GM06990 (cell line): ENCODE results near the gene GBGT1.
A peak's percentile ranks its signal among the peaks of the same experiment; 100 is the strongest.

Experiments
- DNase-seq: peaks from one replicate; pipeline ENCODE4 v3.0.0-alpha.2; 2011; ENCODE audit not compliant: insufficient read length; ENCODE audit errors: extremely low read depth
- H3K27me3 ChIP-seq: replicated peaks from 2 replicates; pipeline ENCODE4 v1.6.0; 2011; ENCODE audit warnings: low read length; ENCODE audit not compliant: control insufficient read depth, insufficient read depth
- H3K36me3 ChIP-seq: 2 replicates; pipeline ENCODE4 v1.5.1; 2011; ENCODE audit warnings: low read length; ENCODE audit not compliant: control insufficient read depth, insufficient read depth
- H3K4me3 ChIP-seq: replicated peaks from 2 replicates; pipeline ENCODE4 v1.5.1; 2011; ENCODE audit warnings: low read depth, mild to moderate bottlenecking, control low read depth, low read length
- TF ChIP-seq, protein P1 (sequence below): IDR thresholded peaks from 2 replicates; pipeline ENCODE4 v1.5.1; 2011; ENCODE audit warnings: low read length, control low read depth, mild to moderate bottlenecking, inconsistent platforms; ENCODE audit not compliant: insufficient read depth, poor library complexity, severe bottlenecking

Gene GBGT1

DNA sequence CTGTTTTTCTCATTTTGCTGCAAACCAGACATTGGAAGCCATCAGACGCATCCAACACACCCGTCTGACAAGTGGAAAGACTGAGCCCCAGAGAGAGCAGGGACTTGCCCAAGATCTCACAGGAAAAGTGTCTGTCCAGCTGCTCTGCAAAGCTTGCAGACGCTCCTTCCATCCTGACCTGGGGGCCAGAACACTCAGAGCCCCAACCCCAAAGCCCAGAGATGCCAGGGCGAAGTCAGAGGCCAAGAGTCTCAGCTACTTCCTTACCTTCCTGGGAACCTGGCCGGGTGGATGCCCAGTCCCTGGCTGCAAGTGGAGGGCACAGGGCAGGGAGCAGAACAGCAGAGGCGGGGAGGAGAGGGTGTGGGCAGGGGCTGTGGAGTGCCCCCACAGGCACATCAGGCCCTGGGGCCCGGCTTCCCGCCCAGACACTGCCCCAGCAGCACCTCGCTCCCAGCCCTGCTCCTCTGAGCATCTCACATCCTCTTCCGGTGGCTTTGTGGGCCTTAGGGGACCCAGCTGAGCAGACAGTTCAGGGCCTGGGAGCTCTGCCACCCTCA is 32.9 kb downstream of the GBGT1 start:
- H3K27me3 ChIP-seq = no peaks in the 10 kb centered on the region
- H3K36me3 ChIP-seq = no peaks in the 10 kb centered on the region; the same call in 1 of the 2 replicates
- TF ChIP-seq, protein P1, sequence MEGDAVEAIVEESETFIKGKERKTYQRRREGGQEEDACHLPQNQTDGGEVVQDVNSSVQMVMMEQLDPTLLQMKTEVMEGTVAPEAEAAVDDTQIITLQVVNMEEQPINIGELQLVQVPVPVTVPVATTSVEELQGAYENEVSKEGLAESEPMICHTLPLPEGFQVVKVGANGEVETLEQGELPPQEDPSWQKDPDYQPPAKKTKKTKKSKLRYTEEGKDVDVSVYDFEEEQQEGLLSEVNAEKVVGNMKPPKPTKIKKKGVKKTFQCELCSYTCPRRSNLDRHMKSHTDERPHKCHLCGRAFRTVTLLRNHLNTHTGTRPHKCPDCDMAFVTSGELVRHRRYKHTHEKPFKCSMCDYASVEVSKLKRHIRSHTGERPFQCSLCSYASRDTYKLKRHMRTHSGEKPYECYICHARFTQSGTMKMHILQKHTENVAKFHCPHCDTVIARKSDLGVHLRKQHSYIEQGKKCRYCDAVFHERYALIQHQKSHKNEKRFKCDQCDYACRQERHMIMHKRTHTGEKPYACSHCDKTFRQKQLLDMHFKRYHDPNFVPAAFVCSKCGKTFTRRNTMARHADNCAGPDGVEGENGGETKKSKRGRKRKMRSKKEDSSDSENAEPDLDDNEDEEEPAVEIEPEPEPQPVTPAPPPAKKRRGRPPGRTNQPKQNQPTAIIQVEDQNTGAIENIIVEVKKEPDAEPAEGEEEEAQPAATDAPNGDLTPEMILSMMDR = no peak
- H3K4me3 ChIP-seq = peak overlapping the region; percentile 55
- DNase-seq = peak; percentile 53

DNA sequence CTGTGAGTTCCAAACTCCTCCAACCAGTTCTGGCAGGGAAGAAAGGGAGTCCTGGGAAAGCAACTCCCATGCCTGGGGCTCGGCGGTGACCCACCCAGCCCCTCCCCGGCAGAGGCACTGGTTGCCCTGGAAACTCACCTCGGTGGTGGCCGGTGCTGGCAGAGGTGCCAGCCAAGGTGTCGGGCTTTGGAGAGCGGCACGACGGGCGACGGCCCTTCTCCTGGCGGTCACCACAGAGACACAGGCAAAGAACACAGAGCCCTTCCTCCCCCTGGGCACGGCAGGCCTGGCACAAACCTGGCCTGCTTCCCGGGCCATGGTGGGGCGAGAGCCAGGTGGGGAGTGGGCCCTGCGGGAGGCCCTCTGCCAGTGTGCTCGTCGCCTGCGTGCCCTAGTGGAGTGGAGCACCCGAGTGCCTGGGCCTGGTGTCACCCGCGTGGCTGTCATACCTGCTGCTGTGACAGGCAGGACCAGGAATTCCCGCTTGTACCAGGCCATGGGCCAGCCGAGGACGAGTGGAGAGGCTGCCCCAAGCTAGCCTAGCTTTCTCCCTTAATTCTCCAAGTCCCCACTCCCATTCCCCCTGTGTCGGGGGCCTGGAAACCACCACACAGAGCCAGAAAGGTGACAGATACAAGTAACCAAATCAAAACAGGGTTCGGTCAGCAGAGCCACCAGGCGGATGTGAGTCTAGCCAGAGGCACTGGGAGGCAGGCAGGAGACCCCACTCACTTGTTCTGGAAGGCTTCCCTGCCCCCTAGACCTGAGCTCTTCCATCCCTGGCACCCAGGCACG is 34.5 kb downstream of the GBGT1 start:
- H3K27me3 ChIP-seq = no peaks in the 10 kb centered on the region
- TF ChIP-seq, protein P1 = no peak
- no peak overlapping the region for H3K4me3 ChIP-seq
- no peak for DNase-seq
- H3K36me3 ChIP-seq = no peaks in the 10 kb centered on the region; the same call in 1 of the 2 replicates

DNA sequence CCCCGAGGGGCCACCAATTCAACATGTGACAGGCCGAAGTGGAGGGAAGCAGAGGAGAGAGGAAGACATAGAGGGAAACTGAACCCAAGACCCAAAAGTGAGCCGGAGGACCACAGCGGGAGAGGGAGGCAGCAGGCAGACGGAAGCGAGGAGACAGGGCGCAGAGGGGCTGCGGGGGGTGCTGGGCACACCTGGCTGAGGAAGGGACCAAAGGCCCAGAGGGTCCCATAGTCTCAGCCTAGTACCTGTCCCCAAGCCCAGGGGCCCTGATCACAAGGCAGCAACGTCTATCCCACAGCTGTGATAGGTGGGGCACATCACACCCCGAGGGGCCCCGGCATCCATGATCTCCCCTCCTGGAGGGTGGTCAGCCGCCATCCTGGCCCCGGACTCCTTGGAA is 35.6 kb downstream of the GBGT1 start:
- no peak for DNase-seq
- Histone ChIP-seq H3K36me3 (no peaks in the 10 kb centered on the region; the same call in 1 of the 2 replicates), H3K27me3 (no peaks in the 10 kb centered on the region), H3K4me3 (no peak overlapping the region)
- TF ChIP-seq, protein P1 = no peak

DNA sequence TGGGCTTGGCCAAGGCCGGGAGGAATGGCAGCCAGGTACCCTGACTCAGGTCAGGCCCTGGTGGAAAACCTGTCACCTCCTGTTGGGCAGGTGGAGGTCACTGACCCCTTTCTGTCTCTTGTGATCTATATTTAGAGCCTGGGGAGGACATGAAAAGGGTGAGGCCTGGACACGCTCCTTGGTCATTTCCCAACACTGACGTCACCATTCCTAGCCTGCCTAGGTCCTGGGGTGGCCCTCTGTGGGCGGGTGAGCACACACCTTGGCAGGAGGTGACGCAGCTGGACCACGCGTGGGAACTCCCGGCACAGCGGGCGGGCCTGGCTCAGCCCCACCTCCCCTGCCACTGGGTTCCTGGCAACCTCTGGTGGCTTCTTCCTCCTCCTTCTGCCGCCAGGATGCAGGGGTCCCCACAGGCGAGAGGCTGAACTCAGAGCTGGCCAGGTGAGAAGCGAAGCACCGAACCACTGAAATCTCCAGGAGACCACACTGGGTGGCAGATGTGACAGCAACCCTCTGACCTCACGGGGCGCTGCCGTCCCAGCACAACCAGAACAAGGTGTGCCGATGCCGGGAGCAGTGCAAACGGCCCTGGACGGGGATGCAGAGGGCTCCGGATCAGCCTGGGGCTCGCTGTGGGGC is 36.3 kb downstream of the GBGT1 start:
- Histone ChIP-seq H3K27me3 (no peaks in the 10 kb centered on the region), H3K4me3 (no peak overlapping the region), H3K36me3 (no peaks in the 10 kb centered on the region; the same call in 1 of the 2 replicates)
- TF ChIP-seq, protein P1 = peak; percentile 37
- DNase-seq = no peak

DNA sequence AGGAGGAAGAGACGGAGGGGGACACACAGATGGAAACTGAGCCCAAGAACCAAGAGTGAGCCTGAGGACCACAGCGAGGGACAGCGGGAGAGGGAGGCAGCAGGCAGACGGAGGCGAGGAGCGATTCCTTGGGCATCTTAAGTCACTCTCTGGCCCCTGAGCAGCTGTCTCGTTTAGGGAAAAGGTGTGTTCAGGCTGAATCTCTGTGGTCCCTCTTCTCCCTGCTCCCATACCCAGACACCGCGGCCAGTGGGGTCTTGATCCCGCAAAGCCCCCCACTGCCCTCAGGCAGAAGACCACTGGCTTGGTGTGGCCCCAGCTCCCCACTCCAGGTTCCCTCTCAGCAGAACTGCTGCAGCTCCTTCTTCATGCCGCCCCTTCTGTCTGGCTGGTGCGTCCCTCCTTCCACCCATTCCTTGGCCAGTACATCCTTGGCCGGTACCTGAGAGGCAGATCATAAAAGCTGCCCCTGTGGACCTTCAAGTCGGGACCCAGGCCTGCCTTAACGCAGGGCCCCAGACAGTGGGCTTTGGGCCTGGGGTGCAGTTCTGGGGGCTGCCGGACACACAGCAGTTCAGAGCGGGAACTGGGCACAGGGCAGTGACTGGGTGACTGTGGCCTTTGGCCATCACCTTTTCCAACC is 36.9 kb downstream of the GBGT1 start:
- Histone ChIP-seq H3K4me3 (peak overlapping the region; percentile 58), H3K36me3 (no peaks in the 10 kb centered on the region; the same call in 1 of the 2 replicates), H3K27me3 (no peaks in the 10 kb centered on the region)
- TF ChIP-seq, protein P1 = no peak
- DNase-seq = no peak
